GM18873 (cell line): ENCODE results near the gene SERPINA6.
"Not testable (repeated sequence)": the region's sequence is repeated elsewhere in the genome, so short reads cannot be mapped to it uniquely, and the experiment has no call there.

Experiments
- ATAC-seq: cut with Tn5 transposase; IDR thresholded peaks from one replicate; pipeline ENCODE4 v1.9.1; 2021; ENCODE audit warnings: mild to moderate bottlenecking, moderate library complexity, moderate number of reproducible peaks; ENCODE audit not compliant: unreplicated experiment, low FRiP score

SERPINA6 gene

GRCh38 chr14:94293578-94293924 is 29.6 kb downstream of the SERPINA6 start:
- no peak for ATAC-seq

GRCh38 chr14:94292872-94293577 is 30.1 kb downstream of the SERPINA6 start, which contains the start of gene SERPINA10:
SERPINA10 (minus strand) TSS chr14:94293268; CDS start chr14:94290593, 2,675 bp downstream.
- no peak for ATAC-seq

- ATAC-seq: no peak
Observed at GRCh38 chr14:94292526-94292871, 30.6 kb downstream of the SERPINA6 start.

- no peak for ATAC-seq
Observed at GRCh38 chr14:94291906-94292525, 31.1 kb downstream of the SERPINA6 start.

GRCh38 chr14:94291159-94291905 is 31.8 kb downstream of the SERPINA6 start:
- no peak for ATAC-seq

- no peak for ATAC-seq
Observed at GRCh38 chr14:94290197-94290596, 32.9 kb downstream of the SERPINA6 start.

- no peak for ATAC-seq
Observed at GRCh38 chr14:94288610-94289465, 34.3 kb downstream of the SERPINA6 start.

- ATAC-seq: no peak
Observed at GRCh38 chr14:94285158-94285557, 38.0 kb downstream of the SERPINA6 start.

- no peak for ATAC-seq
Observed at GRCh38 chr14:94284221-94284620, 38.9 kb downstream of the SERPINA6 start.

- ATAC-seq: no peak
Observed at GRCh38 chr14:94282991-94283723, 40.0 kb downstream of the SERPINA6 start.

- ATAC-seq: no peak
Observed at GRCh38 chr14:94278731-94279130, 44.4 kb downstream of the SERPINA6 start.

- not testable (repeated sequence) for ATAC-seq
Observed at GRCh38 chr14:94276898-94277561, 46.1 kb downstream of the SERPINA6 start.

GRCh38 chr14:94269156-94269555 is 54.0 kb downstream of the SERPINA6 start:
- no peak for ATAC-seq

- not testable (repeated sequence) for ATAC-seq
Observed at GRCh38 chr14:94268582-94268981, 54.6 kb downstream of the SERPINA6 start.

GRCh38 chr14:94267352-94267751 is 55.8 kb downstream of the SERPINA6 start:
- ATAC-seq: no peak

GRCh38 chr14:94264195-94264594 is 58.9 kb downstream of the SERPINA6 start:
- not testable (repeated sequence) for ATAC-seq
